GM21786 (cell line): ENCODE measurements around the gene FAM25A.
"Not testable (repeated sequence)": the region's sequence is repeated elsewhere in the genome, so short reads cannot be mapped to it uniquely, and the experiment has no call there.

Experiments
- ATAC-seq: cut with Tn5 transposase; IDR thresholded peaks from one replicate; pipeline ENCODE4 v1.9.1; 2021; ENCODE audit not compliant: unreplicated experiment

Gene FAM25A

GRCh38 chr10:87020056-87020455 lies at the start of gene FAM25A:
FAM25A (plus strand) TSS chr10:87020294; CDS start chr10:87020325, 31 bp downstream.
- not testable (repeated sequence) for ATAC-seq

GRCh38 chr10:86970982-86971231 lies 49.2 kb upstream of the FAM25A start:
- no peak for ATAC-seq

DNA sequence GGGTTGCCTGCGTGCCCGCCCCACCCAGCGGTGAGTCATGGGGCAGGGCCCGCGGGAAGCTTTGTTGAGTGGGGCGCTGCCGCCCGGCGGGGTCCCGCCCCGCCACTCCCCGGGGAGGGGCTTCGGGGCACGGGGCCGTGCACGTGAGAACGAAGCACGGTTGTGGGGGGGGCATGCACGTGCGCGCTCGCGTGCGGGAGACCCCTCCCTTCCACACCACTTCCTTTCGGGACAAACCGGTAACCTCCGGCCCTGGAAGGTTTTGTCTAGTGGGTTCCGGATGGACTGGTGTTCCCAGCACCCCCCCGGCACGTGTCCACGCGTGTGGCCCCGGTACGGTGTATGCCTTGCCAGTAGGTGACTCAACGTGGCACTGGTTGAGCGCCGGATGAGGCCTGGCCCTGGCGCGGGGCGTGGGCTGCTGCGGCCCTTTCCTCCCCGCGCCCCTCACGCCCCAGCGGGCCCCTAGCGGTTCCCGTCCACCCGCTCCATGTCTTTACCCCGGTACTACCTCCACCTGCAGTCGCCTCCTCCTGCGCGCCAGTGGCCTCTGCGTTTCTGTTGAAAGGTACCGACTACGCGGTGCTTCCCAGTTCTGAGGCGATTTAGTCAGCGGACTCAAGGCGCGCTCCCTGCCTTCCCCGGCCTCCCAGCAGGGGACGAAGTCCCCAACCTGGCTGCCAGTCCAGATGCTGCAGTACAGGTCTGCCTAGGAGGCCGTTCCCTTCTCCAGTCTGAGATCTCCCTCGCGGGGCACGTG lies 48.7 kb upstream of the FAM25A start:
- peak; percentile 72 for ATAC-seq

- ATAC-seq, result no peak
These were observed 47.3 kb upstream of the FAM25A start for GRCh38 chr10:86972613-86973380.

- no peak for ATAC-seq
These were observed 45.6 kb upstream of the FAM25A start for GRCh38 chr10:86974484-86974883.

GRCh38 chr10:86976362-86977056 lies 43.6 kb upstream of the FAM25A start:
- ATAC-seq, result no peak

GRCh38 chr10:86978457-86978856 lies 41.6 kb upstream of the FAM25A start:
- not testable (repeated sequence) for ATAC-seq

- ATAC-seq, result no peak
These were observed 40.7 kb upstream of the FAM25A start for GRCh38 chr10:86979296-86979818.

DNA sequence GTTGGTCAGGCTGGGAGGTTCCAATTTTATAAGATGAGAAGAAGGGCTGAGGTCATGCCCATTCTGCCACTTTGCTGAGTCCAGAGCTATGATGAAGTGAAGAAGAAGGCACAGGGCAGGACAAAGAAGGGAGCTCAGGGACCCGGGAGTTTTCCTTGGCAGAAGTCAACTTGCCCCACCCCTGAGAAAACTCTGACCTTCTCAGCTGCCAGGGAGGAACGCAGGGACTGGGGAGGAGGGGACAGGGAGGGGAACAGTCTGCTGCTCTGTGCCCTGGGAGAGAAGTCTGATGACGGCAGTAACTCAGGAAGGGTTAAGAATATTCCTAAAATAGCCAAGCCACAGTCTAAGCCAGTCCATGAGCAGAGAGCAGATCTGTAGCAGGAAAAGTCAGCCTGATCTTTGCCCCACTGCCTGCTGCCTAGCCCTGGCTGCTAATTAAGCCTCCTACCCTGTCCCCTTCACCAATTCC lies 40.1 kb upstream of the FAM25A start:
- no peak for ATAC-seq

GRCh38 chr10:86981020-86981419 lies 39.1 kb upstream of the FAM25A start:
- not testable (repeated sequence) for ATAC-seq

- no peak for ATAC-seq
These were observed 38.4 kb upstream of the FAM25A start for GRCh38 chr10:86981716-86982115.

DNA sequence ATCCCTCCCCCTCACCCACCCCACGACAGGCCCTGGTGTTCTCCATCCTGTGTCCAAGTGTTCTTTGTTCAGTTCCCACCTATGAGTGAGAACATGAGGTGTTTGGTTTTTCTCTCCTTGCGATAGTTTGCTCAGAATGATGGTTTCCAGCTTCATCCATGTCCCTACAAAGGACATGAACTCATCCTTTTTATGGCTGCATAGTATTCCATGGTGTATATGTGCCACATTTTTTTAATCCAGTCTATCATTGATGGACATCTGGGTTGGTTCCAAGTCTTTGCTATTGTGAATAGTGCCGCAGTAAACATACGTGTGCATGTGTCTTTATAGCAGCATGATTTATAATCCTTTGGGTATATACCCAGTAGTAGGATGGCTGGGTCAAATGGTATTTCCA lies 35.6 kb upstream of the FAM25A start:
- ATAC-seq, result not testable (repeated sequence)

DNA sequence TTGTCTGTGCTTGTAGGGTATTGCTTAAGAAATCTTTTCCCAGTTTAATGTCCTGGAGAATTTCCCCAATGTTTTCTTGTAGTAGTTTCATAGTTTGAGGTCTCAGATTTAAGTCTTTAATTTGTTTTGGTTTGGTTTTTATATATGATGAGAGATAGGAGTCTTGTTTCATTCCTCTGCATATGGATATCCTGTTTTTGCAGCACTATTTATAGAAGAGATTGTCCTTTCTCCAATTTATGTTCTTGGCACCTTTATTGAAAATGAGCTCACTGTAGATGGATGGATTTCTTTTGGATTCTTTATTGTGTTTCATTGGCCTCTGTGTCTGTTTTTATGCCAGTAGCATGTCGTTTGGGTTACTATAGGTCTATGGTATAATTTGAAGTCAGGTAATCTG lies 31.6 kb upstream of the FAM25A start:
- ATAC-seq, result no peak

- ATAC-seq, result not testable (repeated sequence)
These were observed 28.7 kb upstream of the FAM25A start for GRCh38 chr10:86991362-86991761.

GRCh38 chr10:86992456-86992855 lies 27.6 kb upstream of the FAM25A start:
- no peak for ATAC-seq

DNA sequence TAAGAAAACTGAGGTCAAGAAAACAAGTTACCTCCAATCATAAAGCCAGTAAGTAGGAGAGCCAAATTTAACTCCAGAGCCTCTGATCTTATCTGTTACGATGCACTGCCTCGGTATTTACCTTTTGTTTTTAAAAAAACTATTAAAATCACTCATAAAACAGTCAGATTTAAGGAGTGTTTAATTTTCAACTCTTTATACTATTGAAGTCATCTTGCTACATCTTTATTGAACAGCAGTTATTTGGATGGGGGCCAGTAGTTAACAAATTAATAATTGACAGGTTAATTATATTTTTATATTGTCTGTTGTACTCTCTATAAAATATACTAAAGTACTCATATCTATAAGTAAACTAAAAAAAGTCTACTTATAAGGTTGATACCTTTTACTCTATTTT lies 27.2 kb upstream of the FAM25A start:
- no peak for ATAC-seq

GRCh38 chr10:86999802-87000403 lies 20.2 kb upstream of the FAM25A start:
- not testable (repeated sequence) for ATAC-seq

DNA sequence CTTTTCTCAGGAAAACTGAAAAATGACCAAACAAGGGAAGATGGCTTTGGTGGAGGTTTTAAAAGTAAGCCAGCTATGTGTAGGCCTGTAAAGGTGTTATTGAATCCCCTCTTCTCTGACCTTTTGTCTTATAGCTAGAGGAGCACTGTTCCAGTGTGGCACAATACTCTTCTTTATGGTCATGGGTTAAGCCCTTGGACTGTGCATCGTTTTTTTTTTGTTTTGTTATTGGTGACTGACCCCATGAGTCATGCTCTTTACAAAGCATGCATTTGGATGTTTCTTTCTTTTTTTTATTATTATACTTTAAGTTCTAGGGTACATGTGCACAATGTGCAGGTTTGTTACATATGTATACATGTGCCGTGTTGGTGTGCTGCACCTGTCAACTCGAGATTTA lies 19.6 kb upstream of the FAM25A start:
- no peak for ATAC-seq

GRCh38 chr10:87007124-87007523 lies 13.0 kb upstream of the FAM25A start:
- not testable (repeated sequence) for ATAC-seq

GRCh38 chr10:87007674-87008073 lies 12.4 kb upstream of the FAM25A start:
- not testable (repeated sequence) for ATAC-seq

DNA sequence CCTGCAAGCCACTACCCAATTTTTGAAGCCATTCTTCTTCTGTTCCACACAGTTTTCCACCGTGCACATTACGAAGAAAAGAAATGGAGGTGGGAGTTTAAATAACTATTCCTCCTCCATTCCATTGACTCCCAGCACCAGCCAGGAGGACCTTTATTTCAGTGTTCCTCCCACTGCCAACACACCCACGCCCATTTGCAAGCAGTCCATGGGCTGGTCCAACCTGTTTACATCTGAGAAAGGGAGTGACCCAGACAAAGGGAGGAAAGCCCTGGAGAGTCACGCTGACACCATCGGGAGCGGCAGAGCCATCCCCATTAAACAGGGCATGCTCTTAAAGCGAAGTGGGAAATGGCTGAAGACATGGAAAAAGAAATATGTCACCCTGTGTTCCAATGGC lies 11.8 kb upstream of the FAM25A start:
- not testable (repeated sequence) for ATAC-seq
